Muscle of arm (tissue), 12 donors: ENCODE data around the gene KREMEN1. TPM values are rescaled to one million over a fixed set of nuclear protein-coding genes. Genes with fewer than 3 reads are reported as not detected.
A peak's percentile ranks its signal among the peaks of the same experiment; 100 is the strongest.
"Not testable (repeated sequence)": the region's sequence is repeated elsewhere in the genome, so short reads cannot be mapped to it uniquely, and the experiment has no call there.

Experiments used
- DNase-seq: peaks from one replicate; pipeline ENCODE4 v3.0.0-alpha.2; 2013
- polyA plus RNA-seq, 12 donors: library from polyadenylated mRNA; unstranded; fragments of 120-200 nt; gene quantifications; one replicate each; pipeline ENCODE4 v1.2.1, GENCODE V29; 2013; ENCODE audit not compliant: insufficient read length in 12 of 12

The KREMEN1 gene
- polyA plus RNA-seq, 12 donors = 65.7 to 117 (median 83.6) TPM; not detected in 1

GRCh38 chr22:29073618-29074275 is 912 bp downstream of the KREMEN1 start:
- peak; percentile 41 for DNase-seq

- DNase-seq = no peak
Measured at GRCh38 chr22:29074276-29074772, 1.5 kb downstream of the KREMEN1 start.

DNA sequence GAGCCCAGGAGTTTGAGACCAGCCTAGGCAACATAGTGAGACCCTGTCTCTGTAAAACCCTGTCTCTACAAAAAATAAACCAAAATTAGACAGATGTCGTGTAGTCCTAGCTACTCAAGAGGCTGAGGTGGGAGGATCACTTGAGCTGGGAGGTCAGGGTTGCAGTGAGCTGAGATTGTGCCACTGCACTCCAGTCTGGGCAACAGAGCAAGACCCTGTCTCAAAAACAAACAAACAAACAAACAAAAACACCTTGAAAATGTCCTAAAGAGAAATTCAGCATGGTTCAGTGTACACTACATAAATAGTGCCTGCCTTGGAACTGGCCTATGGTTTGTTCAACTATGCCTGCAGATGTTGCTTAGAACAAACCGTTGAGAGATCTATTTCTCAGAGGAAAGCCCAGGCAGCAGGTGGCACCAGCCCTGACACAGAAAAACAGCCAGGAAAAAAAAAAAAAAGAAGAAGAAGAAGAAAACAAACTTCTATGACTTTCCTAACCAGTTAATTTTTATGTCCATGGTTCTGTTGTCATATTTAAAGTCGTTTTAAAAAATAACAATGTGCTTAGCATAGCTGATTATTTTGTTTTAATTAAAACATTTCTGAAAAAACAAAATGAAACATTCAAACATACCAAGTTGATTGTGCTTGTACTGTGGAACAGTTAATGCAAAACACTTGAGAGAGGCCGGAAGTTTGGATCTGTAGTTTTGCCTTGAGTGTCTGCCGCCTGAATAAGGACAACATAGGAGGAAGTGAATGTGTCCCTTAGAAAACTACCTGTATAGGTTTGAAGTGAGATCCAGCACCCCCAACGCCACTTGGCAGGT is 5.4 kb downstream of the KREMEN1 start:
- no peak for DNase-seq

DNA sequence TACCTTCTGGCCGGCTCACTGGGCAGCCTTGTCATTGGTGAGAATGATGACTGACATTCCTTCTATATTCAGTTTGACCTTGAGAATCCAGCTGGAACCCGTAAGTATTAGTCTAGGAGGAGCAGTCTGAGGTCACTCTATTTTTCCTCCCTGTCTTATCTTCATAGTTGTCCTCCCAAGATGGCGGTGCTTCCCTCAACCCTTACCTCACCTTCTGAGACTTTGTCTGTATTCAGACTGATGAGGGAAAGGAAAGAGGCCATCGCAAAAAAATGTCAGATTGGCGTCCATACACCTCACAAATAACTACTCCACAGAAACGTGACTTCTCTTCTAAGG is 6.0 kb downstream of the KREMEN1 start:
- DNase-seq = no peak

- DNase-seq = peak; percentile 39
Measured at GRCh38 chr22:29079218-29079901, 6.5 kb downstream of the KREMEN1 start.

- no peak for DNase-seq
Measured at GRCh38 chr22:29080106-29080975, 7.5 kb downstream of the KREMEN1 start.

DNA sequence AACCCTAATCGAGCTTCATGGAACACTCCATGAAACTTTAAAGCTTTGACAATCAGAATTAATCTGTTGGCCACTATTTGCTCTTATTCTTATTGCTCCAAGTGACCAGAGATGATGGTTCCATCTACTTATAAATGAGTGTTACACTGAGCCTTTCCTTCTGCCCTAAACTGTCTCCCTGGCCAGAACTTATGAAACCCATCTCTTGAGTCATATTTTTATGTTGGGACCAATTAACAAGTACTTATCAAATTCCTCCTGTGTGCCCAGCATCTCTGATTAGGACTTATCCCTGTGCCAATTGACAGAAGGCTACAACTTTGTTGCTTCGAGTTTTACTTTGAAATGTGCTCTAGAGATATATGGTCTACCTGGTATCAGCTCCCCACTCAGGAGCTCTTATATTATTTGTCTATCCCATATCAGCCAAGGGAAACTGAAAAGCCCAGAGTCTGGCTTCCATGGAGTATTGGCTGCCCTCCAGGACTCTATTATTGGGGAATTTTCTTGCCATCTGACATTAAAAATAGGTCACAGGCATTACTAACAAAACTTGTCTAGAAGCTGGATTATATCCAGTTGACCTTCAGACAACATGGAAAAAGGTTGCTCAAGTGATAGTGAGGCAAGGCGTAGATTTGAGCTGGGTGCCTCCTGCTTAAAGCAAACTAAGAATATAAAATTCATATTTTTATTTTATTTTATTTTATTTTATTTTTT is 8.8 kb downstream of the KREMEN1 start:
- DNase-seq = no peak

DNA sequence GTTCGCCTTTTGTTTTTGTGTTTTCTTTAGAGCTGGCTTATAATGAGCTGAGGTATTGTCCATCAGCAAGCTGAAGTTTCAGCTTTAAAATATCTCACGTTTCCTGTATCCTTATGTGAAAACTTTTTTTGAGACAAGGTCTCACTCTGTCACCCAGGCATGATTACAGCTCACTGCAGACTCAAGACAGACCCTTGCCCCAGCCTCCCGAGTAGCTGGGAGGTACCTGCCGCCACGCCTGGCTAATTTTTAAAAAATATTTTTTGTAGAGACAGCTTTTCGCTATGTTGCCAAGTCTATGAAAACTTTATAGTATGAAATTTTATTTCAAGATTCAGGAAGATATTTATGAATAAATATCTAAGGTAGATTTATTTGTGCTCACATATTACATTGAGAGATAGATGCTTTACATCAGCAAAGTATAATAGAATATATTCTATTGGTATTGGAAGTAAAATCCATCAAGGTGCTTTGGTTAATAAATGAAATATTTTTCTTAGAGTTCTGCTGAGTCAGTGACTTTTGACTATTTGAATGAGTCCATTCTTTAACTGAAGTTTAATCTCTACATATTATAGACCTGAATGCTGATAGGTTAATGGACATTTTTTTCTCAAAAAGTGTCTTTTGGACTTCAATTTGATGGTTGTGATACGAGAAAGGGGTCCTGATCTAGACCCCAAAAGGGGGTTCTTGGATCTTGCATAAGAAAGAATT is 10.2 kb downstream of the KREMEN1 start:
- DNase-seq = no peak

GRCh38 chr22:29083576-29083932 is 10.7 kb downstream of the KREMEN1 start:
- not testable (repeated sequence) for DNase-seq

DNA sequence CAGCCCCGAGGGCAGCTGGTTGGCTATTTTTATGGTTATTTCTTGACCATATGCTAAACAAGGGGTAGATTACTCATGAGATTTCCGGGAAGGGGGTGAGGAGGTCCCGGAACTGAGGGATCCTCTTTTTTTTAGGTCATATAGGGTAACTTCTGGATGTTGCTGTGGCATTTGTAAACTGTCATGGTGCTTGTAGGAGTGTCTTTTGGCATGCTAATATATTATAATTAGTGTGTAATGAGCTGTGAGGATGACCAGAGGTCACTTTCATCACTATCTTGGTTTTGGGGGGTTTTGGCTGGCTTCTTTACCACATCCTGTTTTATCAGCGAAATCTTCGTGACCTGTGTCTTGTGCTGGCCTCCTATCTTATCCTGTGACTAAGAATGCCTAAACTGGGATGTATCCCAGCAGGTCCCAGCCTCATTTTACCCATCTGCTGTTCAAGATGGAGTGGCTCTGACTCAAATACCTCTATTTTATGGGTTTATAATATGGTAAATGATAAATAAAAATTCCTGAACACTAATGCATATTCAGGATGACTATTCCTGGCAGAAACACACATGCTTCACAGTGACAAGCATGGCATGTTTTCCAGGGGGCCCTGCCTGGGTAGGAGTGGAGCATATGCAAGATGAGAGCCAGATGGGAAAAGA is 11.2 kb downstream of the KREMEN1 start:
- DNase-seq = no peak

DNA sequence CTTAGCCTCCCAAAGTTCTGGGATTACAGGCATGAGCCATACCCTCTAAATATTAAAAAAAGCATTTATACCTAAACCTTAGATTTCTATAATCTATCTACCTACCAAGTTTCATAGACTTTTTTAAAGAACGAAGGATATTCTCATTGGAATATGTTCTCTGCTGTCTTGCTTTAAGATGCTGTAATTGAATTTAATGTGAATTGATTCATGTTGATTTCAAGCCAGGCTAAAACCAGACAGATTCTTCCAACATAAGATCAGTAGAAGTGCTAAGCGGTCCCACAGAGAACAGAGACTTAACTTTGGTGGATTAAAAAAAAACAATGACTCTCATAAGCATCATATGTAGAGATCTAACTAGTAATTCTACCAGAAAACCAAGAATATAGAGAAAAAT is 14.2 kb downstream of the KREMEN1 start:
- DNase-seq = no peak

- DNase-seq = no peak
Measured at GRCh38 chr22:29088809-29089208, 16.0 kb downstream of the KREMEN1 start.

- no peak for DNase-seq
Measured at GRCh38 chr22:29089507-29089906, 16.7 kb downstream of the KREMEN1 start.

- DNase-seq = no peak
Measured at GRCh38 chr22:29090039-29090438, 17.2 kb downstream of the KREMEN1 start.

GRCh38 chr22:29092243-29092642 is 19.4 kb downstream of the KREMEN1 start:
- no peak for DNase-seq

DNA sequence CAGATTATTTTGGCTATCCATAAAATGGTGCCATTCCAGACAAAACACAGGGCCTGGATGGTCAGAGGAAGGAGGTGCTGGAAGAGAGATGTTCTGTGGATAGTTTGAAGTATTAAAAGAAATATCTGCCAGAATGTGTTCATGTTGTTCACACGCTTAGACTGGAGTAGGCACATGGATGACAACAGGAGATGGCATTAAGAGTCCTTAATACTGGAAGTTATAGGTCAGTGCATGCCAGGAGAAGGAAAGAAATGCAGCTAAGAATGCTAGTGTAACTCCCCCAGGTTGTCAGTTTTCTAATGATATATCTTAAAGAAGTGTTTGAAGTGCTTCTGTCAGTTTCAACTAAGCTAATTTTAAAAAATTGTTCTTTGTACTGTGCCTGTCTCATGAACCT is 20.2 kb downstream of the KREMEN1 start:
- DNase-seq = no peak

DNA sequence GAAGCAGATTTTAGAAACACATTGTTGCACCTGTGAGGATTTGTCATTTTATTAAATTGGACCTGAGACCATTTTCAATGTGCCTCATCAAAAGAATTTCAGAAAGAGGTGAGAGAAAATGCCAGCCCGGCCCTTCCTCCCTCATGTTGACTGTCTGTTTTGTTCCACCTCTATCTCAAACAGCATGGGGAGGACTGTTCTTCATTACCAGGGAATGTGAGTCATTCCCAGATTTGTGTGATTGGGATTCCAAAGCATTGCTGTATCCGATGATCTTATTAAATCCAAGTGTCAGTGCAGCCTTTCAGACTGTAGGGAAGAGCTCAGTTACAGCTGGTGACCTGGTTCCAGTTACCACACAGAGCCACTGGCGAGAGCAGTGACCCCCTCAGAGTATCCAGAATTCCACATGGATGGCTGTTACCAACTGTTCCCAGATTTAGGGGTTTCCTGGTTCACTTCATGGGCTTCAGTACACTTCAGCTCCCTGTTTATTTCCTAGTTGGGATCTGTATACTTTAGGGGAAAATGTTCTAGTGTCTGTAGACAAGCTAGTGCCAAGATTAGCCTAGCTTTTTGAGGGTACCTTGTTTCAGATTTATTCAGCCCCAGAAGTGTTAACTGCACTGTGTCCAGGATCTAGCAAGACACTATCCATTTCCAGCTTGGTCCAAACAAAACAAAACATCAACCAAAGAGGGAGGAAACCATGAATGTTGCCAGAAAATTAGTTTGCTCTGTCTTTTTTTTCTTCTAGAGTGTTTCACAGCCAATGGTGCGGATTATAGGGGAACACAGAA is 20.9 kb downstream of the KREMEN1 start:
- DNase-seq = peak; percentile 67

DNA sequence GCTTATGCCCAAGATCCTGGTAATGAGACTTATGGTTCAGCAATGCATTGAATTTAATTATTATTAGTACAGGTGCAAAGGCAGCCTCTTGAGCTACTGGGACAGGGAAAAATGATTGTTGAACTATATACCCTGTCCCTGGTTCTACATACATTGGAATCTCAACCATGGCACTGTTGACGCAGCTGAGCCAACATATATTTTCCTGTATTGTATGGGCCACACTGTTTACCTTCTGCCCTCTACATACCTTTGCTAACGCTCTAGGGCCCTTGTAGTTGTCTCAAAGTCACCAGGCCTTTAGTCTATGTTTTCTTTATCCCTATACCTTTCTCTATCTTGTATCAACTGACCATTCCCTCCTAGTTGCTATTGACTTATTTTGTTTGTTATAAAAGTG is 22.6 kb downstream of the KREMEN1 start:
- DNase-seq = no peak
